GM21360 (cell line): ENCODE data around the gene ZNF835.
"Not testable (repeated sequence)": the region's sequence is repeated elsewhere in the genome, so short reads cannot be mapped to it uniquely, and the experiment has no call there.

Experiments
- ATAC-seq: cut with Tn5 transposase; IDR thresholded peaks from one replicate; pipeline ENCODE4 v1.9.1; 2021; ENCODE audit warnings: mild to moderate bottlenecking, moderate library complexity; ENCODE audit not compliant: unreplicated experiment

The ZNF835 gene

GRCh38 chr19:56671613-56671994 is at the start of gene ZNF835:
TSS of gene ZNF835 (minus strand) at chr19:56671757. CDS start at chr19:56665198, 6,559 bp downstream.
- no peak for ATAC-seq

GRCh38 chr19:56720281-56720680 is 48.7 kb upstream of the ZNF835 start:
- ATAC-seq = no peak

GRCh38 chr19:56718231-56718630 is 46.7 kb upstream of the ZNF835 start:
- no peak for ATAC-seq

- ATAC-seq = no peak
Measured at GRCh38 chr19:56712611-56713276, 41.2 kb upstream of the ZNF835 start.

GRCh38 chr19:56710437-56710836 is 38.9 kb upstream of the ZNF835 start:
- no peak for ATAC-seq

GRCh38 chr19:56707821-56708220 is 36.3 kb upstream of the ZNF835 start:
- ATAC-seq = no peak

- ATAC-seq = no peak
Measured at GRCh38 chr19:56705939-56706338, 34.4 kb upstream of the ZNF835 start.

GRCh38 chr19:56701895-56702294 is 30.3 kb upstream of the ZNF835 start:
- no peak for ATAC-seq

- no peak for ATAC-seq
Measured at GRCh38 chr19:56699552-56699951, 28.0 kb upstream of the ZNF835 start.

- no peak for ATAC-seq
Measured at GRCh38 chr19:56692206-56692895, 20.8 kb upstream of the ZNF835 start.

- no peak for ATAC-seq
Measured at GRCh38 chr19:56690670-56691069, 19.1 kb upstream of the ZNF835 start.

GRCh38 chr19:56689198-56689597 is 17.6 kb upstream of the ZNF835 start:
- ATAC-seq = no peak

GRCh38 chr19:56687031-56687430 is 15.5 kb upstream of the ZNF835 start:
- no peak for ATAC-seq

GRCh38 chr19:56683116-56683515 is 11.6 kb upstream of the ZNF835 start:
- ATAC-seq = no peak

- ATAC-seq = no peak
Measured at GRCh38 chr19:56681702-56682101, 10.1 kb upstream of the ZNF835 start.

GRCh38 chr19:56678205-56678604 is 6.6 kb upstream of the ZNF835 start:
- ATAC-seq = no peak

GRCh38 chr19:56672610-56673009 is 1.1 kb upstream of the ZNF835 start:
- ATAC-seq = not testable (repeated sequence)

GRCh38 chr19:56670961-56671612 is 470 bp downstream of the ZNF835 start:
- no peak for ATAC-seq

GRCh38 chr19:56670401-56670960 is 1.1 kb downstream of the ZNF835 start:
- ATAC-seq = no peak

GRCh38 chr19:56668676-56669075 is 2.9 kb downstream of the ZNF835 start:
- ATAC-seq = no peak

- no peak for ATAC-seq
Measured at GRCh38 chr19:56667311-56667870, 4.2 kb downstream of the ZNF835 start.
